Inflammatory macrophage treated with lipopolysaccharide for 1 hour (primary cell): ENCODE measurements around the gene OSTN.
"Not testable (repeated sequence)": the region's sequence is repeated elsewhere in the genome, so short reads cannot be mapped to it uniquely, and the experiment has no call there.

Experiments
- DNase-seq, 2 donors: peaks; one replicate each; pipeline ENCODE4 v3.0.0-alpha.2; 2020 to 2022

The OSTN gene

DNA sequence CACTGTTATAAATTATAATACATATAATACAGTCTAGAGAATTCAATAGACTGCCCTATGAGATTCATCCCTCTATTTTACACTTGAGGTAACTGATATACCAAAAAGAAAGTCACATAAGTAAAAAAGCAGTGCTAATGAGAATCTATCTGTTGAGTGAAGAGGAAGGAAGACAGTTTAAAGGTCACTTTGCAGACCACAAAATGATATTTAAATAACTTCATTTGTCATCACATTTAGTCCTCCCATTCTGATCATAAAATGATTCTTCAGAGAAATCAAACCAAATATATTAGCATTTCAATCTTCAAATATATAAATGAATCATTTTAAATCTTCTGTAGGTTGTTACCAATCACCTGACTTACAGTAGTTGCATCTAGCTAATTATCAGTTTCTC, 69.7 kb downstream of the OSTN start:
- no peak for DNase-seq

DNA sequence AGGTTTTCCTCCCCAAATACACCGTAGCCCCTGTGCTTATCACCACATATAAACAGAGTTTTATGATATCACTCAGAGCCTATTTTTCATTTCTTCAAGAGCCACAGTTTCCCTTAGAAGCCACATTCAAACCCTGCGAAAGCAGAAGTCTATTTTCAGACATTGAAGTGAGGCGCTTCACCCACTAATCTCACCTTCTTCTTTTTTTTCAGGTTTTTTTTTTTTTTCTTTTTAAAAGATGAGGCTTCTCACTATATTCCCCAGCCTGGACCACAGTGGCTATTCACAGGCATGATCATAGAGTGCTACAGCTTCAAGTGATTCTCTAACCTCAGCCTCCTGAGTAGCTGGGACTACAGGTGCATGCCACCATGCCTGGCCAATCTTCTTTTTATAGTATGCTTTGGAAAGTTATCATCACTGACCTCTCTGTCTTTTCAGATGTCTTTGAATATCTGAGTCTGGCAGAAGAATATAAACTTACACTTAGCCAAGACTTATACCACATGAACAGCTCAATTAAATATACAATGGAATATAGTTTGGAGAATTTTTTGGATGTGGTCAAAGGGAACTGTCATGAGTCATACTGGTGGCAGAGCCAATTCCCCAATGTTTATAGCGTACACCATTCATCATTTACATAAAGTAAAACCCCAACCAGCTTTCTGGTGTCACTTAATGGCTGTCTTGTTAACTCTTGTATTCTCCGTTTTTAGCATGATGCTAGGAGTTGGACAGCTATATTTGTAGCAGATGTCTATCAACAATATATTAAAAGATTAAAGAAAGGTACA, 70.4 kb downstream of the OSTN start:
- no peak for DNase-seq

DNA sequence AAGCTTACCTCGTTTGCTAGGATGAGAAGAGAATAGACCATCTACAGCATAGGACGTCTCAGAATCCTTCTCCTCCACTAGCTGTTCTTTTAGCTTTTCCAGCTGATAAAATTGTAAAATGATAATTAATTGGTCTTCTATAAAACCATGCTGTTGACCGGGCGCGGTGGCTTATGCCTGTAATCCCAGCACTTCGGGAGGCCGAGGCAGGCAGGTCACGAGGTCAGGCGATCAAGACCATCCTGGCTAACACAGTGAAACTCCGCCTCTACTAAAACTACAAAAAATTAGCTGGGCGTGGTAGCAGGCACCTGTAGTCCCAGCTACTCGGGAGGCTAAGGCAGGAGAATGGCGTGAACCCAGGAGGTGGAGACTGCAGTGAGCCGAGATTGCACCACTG, 76.2 kb downstream of the OSTN start:
- not testable (repeated sequence) for DNase-seq

DNA sequence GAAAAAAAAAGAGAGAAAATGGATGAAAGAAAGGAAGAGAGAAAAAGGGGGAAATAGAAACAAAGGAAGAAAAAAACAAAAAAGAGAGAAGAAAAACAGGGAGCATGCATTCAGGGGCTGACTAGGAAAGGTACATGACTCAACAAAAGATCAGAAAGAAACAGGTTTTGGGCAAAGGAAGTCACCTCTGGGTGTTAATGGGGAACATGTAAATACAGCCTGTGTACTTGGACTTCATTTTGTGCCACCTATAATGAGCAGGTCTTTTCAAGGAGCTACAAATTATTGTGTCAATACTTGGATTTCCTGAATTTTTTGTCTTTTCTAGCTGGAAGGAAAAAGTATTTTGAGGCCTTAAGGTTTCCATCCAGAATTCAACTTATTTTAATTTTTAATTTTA, 76.7 kb downstream of the OSTN start:
- DNase-seq: no peak

DNA sequence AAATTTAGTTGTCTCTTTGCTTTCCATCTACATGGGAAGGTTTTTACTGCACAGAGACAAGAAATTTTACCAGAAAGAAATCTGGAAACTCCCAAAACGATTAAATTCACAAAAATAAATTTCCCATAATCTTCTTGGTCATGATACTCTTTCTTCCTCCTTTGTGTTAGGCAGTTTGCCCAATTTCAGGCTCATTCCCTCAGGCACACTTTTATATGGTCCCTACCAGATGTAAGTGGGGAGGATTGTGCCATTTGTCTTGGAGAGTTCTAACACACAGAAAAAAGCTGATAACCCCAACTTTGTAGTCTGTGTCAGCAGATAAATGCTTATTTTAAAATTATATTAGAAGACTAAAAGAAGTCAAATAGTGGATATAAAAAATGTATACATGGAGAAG, 81.1 kb downstream of the OSTN start:
- no peak for DNase-seq

DNA sequence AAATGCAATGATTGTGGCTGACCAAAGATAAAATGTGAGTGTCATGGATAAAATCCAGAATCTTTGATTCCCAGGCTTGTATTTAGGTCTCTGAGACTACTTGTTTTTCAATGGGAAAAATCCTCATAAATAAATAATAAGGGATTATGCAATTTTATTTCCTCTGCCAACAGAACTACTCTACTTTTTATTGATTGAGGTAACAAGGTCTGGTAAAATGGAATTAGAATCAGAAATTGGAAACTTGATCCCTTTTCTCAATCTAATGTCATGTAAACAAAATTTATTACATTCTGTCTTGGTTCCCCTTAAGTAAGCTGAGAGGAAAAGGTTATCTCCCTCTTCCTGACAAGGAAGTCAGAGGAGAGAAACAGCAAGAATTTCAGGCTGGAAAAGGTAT, 81.8 kb downstream of the OSTN start:
- no peak for DNase-seq

DNA sequence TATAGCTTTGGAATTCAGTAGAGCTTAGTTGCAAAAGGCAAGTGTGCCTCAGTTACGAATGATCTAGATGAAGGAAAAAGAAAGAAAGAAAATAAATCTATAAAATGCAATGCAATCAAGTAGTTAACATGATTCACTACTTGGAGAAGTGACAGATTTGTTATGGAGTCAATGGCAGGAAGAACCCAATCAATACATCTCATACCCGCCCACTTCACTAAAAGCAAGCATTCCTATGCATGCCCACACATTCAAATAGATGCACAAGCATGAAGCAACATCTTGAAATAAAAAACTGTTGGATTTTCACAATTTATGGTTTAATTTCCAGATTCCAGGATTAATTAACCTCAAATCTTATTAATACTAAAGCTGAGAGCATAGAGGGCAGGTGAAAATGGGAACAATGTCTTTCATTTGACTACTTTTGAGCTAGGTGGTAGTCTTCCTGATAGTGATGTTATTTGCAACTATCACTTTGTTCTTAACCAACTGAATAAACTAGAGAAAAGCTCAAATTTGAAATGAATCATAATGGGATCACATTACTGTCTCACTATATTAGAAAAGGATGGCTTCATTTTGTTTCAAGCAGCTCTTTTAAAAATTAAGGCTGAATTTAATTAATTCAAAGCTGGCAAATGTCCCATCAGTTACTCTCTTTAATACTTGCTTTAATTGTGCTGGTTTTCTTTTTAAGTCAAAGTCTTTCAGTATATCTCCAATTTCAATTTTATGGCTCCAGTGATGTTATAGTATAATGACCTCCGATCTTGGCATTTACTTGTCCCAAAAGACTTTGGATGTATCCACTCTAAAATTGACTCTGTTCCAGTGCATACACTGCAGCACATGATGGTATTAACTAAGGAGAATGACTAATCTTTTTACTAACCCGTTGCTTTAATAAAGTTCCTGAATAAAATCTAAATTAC, 83.5 kb downstream of the OSTN start:
- DNase-seq: no peak

DNA sequence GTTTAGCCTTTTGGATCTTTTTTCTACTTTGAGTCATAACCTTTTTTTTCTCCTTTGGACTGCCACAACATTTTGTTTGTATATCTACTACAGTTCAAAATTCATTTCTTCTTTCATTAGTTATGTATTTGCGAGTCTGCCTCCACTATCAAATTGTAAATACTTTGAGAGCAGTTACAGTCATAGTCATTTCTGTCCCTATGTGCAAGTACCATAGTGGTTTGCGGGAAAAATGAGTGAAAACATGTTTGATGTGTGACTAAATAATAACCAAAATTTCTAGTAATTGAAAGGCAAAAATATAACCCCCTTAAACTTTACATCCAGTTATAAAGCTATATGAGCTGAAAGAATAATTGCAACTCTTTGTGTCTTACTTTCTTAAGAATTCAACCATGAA, 84.4 kb downstream of the OSTN start:
- no peak for DNase-seq

DNA sequence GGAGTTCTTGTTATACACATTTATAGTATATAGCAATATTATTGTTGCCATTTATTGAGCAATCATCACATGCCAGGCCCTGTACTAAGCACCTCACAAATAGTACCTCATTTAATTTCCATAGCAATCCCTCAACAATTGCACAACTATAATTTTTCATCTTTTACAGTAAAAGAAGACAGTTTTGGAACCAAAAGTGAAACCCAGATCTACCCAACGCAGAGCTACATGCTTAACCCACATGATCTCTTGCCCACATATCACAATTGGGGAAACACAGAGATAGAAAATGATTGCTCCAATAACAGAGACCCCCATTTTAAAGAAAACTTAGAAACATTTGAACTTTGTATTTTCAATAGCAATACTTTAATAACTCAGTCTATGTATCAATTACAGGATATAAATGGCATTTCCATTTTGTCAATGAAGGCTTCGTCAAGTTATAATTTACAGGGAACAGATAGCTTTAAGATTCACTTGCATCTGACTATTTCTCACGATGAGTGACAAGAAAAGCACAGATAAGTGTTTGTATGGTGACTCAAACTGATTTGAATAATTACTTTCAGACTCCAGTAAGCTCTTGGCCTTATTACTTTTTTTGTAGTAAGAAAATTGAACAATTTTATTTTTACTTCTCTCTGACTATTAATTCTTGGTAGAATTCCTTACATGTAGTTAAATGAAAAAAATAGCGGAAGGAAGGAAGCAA, 91.4 kb downstream of the OSTN start:
- DNase-seq: peak; percentile 55 to 61

DNA sequence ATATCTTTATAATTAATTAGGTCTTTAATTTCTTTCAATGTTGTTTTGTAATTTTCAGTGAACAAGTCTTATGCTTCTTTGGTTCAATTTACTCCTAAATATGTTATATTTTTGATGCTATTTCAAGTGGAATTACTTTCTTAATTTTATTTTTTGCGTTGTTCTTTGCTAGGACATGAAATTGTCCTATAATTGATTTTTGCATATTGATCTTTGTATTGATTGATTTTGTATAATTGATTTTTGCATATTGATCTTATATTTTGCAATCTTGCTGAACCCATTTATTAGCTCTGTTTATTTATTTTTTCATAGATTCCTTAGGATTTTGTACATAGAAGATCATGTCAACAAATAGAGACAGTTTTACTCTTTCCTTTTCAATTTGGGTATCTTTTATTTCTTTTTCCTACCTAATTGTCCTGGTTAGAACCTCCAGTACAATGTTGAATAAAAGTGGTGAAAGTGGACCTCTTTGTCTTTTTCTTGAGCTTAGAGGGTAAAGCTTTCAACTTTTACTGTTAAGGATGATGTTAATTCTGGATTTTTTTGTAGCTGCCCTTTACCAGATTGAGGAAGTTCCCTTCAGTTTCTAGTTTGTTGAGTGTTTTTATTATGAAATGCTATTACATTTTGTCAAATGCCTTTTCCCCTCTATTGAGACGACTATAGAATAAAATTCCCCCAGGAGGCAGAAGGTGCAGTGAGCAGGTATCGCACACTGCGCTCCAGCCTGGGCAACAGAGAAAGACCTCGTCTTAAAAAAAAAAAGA, 93.4 kb downstream of the OSTN start:
- DNase-seq: peak; percentile 32 to 35

DNA sequence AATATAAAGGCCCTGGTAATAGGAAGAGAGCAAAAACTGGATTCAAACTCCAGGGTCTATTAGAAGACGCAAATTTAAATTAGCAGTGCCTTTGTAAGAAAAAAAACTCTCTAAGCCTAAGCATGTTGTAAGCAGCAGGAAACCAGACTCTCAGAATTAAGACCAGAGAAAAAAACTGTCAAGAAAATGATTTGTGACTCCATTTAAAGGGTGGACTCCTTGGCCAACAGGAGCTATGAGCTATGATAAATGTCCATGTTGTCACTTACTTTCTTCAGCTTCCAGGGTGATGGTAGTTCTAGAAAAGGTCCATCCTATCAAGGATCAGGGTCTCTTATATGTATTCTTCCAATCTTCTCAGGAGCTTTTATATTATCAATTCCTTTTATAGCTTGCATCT, 95.2 kb downstream of the OSTN start:
- no peak for DNase-seq

DNA sequence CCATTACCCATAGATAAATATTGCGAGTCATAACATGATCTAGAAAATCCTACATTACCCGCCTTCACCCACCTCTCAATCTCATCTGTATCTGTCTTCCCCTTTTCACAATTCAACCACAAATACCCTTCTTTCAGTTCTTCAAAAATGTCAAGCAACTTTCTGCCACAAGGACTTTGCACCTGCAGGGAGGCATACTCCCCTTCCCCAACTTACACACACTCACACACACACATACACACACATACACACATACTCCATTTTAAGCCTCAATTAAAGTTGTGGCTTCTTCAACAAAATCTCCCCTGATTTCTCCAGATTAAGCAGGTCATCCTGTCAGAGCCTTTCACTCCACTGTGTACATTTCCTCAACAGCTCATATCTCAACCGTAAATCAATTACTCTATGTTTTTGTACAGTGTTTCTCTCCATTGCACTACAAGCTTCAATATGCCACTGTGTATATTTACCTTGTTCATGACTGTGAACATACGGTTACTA, 97.0 kb downstream of the OSTN start:
- peak in 1 of 2 donors; percentile 13 for DNase-seq

DNA sequence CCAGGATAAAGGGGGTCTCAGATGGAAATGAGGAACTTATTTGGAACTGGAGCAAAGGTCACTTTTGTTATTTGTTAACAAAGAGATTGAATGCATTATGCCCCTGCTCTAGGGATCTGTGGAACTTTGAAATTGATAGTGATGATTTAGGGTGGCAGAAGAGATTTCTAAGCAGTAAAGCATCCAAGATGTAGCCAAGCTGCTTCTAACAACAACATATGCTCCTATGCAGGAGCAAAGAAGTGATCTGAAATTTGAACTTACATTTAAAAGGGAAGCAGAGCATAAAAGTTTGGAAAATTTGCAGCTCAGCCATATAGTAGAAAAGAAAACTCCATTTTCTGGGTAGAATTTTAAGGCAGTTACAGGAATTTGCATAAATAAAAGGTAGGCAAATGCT, 99.8 kb downstream of the OSTN start:
- DNase-seq: no peak

DNA sequence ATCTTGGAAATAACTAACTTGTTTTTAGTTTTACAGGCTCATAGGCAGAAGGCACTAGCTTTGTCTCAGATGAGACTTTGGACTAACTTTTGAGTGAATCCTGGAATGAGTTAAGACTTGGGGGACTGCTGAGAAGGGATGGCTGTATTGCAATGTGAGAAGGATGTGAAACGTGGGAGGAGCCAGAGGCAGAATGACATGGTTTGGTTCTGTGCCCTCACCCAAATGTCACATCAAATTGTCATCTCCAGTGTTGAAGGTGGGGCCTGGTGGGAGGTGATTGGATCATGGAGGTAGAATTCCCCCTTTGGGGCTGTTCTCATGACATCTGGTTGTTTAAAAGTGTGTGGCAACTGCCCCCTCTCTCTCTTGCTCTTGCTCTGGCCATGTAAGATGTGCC, 101.4 kb downstream of the OSTN start:
- DNase-seq: no peak

DNA sequence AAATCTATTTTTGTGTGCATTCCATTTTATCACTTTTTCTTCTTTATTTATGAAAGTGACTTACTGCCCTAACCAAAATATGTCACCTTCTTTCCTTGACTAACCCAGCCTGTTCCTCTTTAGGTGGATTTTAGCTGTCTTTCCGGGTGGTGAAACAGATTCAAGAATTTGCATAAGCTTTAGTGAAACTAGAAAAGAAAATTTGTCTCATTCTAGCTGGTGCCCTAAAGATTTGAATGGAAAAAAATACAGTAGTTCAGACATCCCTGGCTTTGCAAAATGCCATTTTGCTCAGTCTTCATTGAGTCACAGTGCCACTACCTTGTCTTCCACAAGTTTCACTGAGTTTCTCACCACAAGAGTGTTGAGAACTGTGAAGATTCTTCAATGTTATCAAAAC, 102.0 kb downstream of the OSTN start:
- peak; percentile 51 to 62 for DNase-seq

DNA sequence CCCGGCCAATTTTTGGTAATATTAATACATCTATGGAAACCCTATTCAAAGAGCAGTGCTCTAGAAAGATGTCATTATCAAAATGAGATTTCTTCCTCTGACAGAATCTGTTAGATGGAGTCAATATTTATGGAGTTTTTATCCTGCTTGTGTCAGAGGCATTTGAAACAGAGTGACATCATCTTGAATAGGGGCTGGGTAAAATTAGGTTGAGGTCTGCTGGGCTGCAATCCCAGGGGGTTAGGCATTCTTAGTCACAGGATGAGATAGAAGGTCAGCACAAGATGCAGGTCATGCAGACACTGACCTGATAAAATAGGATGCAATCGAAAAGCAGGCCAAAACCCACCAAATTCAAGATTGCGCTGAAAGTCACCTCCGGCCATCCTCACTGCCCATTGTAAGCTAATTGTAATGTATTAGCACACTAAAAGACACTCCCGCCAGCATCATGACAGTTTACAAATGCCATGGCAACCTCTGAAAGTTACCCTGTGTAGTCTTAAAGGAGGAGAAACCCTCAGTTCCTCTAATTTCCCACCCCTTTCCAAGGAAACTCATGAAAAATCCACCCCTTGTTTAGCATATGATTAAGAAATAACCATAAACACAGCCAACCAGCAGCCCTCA, 102.9 kb downstream of the OSTN start:
- no peak for DNase-seq

DNA sequence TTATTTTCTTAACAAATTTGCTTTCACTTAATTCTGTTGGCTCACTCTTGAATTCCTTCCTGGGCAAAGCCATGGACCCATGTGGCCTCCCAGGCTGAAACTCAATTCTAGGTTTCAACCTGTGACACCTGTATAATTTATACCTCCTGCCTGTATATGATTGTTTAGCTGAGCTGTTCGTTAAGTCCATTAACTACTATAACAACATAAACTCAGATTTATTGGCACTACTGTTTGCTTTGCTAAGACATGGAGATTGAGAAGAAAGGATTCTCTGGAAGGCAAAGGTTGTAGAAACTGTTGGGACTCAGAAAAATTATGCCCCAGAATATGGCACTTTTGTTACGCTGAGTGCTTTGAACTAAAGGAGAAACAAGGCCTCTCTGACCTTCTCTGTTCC, 103.4 kb downstream of the OSTN start:
- DNase-seq: no peak

DNA sequence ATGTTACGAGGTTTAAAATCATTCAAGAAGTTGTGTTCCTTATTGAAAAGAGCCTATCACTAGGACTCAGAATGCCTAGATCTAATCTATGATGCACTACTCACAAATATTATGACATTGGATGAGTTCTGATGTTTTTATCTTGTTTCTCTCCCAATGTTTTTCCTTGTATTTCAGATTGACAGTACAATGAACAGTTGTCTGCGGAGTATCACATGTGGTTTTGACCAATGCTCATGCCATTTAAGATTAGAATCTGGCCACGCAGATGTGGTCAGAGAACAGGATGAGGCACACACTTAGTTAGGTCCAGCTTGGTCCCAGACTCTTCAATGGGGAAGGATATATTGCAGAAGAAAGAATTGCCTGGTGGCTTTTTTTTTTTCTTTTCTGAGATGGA, 104.6 kb downstream of the OSTN start:
- DNase-seq: no peak

DNA sequence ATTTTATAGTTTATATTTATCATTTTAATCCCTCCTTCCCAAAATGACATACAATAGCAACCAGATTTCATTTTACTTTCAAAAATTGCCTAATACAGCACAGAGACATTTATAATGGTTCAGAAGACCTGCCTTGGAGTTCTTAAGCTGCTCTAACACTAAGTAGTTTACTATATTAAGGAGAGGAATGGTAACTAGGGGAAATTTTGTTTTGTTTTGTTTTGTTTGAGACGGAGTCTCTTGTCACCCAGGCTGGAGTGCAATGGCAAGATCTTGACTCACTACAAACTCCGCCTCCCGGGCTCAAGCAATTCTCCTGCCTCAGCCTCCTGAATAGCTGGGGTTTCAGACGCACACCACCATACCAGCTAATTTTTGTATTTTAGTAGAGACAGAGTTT, 107.4 kb downstream of the OSTN start:
- no peak for DNase-seq

DNA sequence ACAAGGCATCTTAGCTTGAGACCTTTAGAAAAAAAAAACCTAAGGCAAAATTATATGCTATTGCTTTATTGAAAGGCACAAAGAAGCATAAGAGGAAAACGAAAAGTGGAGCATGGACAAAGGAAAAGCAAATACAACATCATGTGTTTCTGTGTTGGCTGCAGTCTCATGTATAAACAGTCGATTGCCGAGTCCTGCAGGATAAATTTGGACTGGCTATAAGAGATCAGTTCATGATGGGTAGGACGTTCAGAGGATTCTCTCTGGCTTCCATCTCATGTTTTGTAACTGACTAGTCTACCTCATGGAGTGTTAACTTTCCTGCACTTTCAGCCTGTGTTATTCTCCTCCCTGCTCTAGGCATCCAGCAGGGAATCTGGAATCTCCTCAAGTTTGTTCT, 108.3 kb downstream of the OSTN start:
- DNase-seq: no peak

DNA sequence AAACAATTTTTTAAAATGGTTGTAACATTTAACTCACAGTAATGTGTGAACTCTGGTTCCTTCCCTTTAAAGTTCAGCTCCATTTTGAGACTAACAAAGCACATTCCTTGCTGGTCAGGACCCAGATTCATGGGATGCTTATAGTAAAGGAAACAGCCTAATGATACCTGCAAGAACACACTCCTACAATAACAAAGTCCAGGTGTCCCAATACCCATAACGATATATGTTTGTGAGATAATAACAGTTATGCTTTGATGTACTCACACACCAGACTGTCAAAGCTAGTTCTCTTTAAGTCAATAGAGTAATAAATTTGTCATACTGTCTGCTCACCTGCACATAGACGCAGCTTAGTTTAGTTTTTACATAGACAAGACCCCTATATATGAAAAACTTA, 114.3 kb downstream of the OSTN start:
- no peak for DNase-seq

DNA sequence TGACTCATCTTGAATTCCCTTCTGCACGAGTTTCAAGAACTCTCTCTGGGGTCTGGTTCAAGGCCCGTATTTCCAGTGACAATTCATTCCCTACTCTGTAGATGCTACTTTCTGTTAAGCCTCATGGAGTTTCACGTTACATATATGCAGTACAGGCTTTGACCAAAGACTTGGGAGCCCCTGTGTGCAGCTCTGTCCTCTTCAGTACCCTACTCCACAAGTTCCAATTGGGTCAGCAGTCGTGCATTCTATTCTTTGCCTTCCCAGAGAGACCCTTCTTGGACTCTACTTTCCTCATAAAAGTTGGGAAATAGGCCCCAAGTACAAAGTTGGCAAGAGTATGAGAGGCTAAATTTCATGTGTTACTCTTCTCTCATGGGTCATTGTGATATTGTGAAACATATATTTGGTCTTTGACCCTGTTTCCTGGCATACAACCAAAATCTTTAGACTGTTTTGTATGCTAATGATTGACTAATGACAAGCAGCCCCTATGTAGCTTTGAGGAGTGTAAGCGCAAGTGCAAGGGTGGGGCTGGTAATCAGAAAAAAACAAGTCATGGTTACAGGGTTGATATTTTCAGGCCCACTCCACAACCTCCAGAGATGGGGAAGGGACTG, 115.2 kb downstream of the OSTN start:
- DNase-seq: no peak
